Putamen (tissue), 1 donor: ENCODE data around the gene NISCH.
A peak's percentile ranks its signal among the peaks of the same experiment; 100 is the strongest.

Experiments
- DNase-seq: peaks from one replicate; pipeline ENCODE4 v3.0.0-alpha.2; 2016; ENCODE audit warnings: low spot score

The NISCH gene

DNA sequence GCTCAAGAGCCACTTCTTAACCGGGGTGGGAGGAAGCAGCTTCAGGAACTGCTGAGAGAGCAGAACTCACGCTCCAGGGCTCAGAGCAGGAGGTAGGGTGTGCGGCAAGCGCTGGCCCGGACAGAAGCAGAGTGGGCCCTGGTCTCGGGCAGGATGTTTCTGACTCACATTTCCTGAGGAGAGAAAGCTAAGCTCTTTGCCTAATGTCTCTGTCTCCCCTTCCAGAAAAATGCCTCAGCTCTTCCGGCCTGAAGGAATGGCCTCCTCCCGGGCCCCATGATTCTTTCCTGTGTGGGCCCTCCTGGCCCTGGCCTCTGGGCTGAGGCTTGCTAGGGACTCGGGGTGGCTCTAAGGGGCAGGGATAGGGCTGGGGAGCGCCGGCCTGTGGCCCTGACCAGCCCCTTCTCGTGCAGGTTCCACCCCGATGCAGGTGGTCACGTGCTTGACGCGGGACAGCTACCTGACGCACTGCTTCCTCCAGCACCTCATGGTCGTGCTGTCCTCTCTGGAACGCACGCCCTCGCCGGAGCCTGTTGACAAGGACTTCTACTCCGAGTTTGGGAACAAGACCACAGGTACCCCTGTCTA is 35.6 kb downstream of the NISCH start:
- DNase-seq = no peak

DNA sequence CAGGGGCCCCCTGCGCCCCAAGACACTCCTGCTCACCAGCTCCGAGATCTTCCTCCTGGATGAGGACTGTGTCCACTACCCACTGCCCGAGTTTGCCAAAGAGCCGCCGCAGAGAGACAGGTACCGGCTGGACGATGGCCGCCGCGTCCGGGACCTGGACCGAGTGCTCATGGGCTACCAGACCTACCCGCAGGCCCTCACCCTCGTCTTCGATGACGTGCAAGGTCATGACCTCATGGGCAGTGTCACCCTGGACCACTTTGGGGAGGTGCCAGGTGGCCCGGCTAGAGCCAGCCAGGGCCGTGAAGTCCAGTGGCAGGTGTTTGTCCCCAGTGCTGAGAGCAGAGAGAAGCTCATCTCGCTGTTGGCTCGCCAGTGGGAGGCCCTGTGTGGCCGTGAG is 36.7 kb downstream of the NISCH start:
- DNase-seq = no peak

- no peak for DNase-seq
These were observed 38.0 kb downstream of the NISCH start for GRCh38 chr3:52493232-52494017.

GRCh38 chr3:52494445-52494844 is 39.0 kb downstream of the NISCH start:
- no peak for DNase-seq

DNA sequence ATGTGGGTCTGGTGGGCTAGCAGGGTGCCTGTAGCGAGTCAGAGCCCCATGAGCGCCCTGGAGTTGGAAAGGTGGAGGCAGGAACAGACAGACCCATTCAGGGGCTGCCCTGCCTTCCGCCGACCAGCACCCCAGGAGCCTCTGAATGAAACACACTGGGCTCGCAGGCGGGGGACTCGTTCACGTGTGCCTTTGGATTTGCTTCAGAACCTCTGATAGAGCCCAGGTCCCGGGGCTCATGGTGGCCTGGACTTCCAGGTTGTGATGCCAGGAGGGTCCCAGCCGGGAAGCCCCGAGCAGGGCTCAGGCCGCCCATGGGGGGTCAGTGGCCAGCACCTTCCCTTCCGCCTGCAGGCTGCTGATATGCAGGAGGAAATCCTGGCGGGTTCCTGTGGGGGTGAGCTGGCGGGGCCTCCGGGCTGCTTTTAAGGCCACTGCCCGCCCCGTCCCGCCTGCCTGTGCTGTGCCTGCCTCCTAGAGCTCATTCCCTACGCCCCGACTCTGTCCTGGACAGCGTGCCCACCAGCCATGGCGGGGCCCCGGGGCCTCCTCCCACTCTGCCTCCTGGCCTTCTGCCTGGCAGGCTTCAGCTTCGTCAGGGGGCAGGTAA is 39.6 kb downstream of the NISCH start, which contains the start of gene STAB1:
TSS of gene STAB1 (plus strand) at position 453 of the 610 bp plus-strand sequence. CDS start at position 529, 76 bp downstream.
- DNase-seq = no peak

DNA sequence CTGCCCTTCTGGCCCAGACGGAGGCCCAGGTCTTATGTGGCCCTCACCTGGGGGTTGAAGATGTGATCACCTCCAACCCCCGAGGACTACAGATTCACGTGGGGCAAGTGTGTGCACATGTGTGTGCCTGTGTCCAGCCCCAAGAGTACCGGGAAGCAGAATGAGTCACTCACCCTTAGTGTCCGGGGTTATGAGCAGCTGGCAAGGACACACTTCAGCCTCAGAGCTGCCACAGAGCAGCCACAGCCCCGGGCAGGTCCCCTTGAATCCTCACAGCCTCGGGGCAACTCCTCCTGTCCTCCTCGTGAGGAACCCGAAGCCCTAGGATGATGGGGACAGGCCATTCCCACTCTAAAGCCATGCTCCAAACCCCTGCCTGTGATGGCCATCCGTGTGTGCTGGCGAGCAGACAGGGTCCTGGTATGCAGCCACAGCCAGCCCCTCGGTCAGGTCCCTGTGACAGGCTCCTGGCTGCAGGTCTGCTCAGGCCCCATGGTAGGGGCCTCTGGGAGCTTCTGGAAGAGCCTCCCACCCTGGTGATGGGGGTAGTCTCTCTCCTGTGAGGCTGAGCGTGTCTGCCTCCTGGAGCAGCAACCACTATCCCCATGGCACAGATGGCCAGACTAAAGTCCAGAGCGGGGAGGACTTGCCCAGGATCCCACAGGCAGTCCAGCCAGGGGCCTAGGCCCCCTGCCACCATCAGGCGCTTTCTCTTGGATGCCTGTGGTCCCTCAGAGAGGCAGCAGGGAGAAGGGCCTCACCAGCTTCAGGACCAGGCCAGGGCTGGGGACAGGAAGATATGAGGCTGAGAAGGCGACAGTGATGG is 40.6 kb downstream of the NISCH start:
- no peak for DNase-seq

- peak; percentile 44 for DNase-seq
These were observed 43.0 kb downstream of the NISCH start for GRCh38 chr3:52498137-52499054.

DNA sequence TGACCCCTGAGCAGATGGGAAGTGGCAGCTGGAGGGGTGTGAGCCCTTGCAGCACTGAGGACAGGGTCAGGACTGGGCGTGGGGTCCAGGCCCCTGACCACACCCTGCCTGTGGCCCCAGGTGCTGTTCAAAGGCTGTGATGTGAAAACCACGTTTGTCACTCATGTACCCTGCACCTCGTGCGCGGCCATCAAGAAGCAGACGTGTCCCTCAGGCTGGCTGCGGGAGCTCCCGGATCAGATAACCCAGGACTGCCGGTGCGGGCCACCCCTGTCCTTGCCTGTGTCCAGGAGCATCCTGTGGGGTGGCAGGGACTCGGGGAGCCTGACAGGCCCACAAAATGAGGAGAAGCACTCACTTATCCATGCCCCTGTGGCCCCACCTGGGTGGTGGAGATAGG is 45.6 kb downstream of the NISCH start:
- no peak for DNase-seq

GRCh38 chr3:52502001-52502400 is 46.6 kb downstream of the NISCH start:
- no peak for DNase-seq

- no peak for DNase-seq
These were observed 47.5 kb downstream of the NISCH start for GRCh38 chr3:52502808-52503350.

GRCh38 chr3:52503788-52504424 is 48.5 kb downstream of the NISCH start:
- DNase-seq = no peak

DNA sequence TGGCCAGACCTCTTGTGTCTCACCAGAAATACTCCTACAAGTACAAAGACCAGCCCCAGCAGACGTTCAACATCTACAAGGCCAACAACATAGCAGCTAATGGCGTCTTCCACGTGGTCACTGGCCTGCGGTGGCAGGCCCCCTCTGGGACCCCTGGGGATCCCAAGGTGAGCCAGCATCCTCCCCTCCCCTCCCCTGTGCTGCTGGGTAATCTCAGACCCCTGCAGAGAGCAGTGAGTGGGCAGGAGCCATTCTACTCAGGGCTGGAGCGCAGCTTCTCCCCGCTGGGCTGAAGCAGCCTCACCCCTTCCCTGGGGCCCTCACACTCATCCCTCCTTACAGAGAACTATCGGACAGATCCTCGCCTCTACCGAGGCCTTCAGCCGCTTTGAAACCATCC is 49.6 kb downstream of the NISCH start:
- no peak for DNase-seq

GRCh38 chr3:52506266-52506966 is 51.0 kb downstream of the NISCH start:
- DNase-seq = no peak

DNA sequence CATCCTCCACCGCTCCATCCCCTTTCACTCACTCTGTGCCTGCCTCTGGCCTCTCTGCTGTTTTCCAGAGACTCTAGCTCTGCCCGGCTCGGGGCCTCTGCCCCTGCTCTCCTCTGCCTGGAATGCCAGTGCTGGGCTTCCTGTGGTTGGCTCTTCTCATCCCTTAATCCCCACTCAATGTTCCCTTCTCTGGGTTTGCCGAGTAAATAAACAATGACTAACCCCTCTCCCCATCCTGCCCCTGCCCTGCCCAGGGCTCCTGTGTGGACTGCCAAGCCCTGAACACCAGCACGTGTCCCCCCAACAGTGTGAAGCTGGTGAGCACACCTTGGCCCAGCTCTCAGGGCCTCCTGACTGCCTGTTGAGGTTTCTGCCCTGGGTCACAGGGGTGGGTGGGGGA is 52.0 kb downstream of the NISCH start:
- no peak for DNase-seq

DNA sequence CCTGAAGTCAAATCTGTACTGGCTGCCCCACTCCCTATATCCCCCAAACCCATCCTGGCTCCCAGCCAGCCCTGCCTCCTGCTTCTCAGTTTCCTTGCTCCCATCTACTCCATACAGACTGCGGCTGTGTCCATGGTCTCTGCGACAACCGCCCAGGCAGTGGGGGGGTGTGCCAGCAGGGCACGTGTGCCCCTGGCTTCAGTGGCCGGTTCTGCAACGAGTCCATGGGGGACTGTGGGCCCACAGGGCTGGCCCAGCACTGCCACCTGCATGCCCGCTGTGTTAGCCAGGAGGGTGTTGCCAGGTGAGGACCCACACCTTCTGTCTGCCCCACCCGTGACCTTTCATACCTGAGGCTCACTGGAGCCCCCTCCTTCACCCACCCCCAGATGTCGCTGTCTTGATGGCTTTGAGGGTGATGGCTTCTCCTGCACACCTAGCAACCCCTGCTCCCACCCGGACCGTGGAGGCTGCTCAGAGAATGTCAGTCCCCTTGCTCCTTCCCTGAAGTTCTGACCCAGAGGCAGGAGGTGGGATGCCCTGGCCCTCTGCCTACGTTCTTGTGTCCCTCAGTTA is 54.4 kb downstream of the NISCH start:
- DNase-seq = no peak

GRCh38 chr3:52511509-52511908 is 56.1 kb downstream of the NISCH start:
- DNase-seq = no peak

DNA sequence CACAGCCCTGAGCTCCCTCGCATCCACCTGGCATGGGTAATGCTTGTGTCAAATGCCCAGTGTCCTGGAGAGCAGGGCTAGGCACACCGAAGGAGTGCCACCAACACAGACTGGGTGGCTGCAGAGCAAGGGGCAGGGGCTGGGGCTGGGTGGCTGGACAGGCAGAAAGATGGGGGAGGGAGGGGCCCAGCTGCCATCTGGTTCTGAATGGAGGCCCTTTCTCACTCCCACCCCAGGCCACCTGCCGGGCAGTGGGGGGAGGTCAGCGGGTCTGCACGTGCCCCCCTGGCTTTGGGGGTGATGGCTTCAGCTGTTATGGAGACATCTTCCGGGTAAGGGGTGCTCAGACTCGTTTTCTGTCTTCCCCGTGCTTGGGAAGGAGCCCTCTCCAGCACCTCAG is 56.7 kb downstream of the NISCH start:
- no peak for DNase-seq

- DNase-seq = no peak
These were observed 57.3 kb downstream of the NISCH start for GRCh38 chr3:52512727-52513126.

DNA sequence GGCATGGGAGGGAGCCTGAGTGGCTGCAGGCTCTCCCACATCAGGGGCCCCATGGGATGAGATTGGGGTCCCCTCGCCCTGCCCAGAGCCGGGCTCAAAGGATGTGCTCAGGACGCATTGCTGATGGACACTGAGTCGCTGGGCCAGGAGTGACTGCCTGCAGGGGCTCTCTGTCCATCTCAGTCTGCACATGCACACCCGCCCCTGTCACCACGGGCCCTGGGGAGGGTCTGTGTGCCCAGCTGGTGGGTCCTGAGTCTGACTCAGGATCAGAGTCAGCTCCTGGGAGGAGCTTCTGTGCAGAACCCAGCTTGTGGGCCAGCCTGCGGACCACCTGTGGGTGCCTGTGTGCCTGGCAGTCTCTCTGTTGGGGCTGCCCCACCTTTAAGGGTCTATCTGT is 57.9 kb downstream of the NISCH start:
- DNase-seq = no peak

GRCh38 chr3:52514576-52514975 is 59.2 kb downstream of the NISCH start:
- DNase-seq = no peak
